Thymus (tissue), 2 donors: ENCODE data around the gene RAMP2. TPM values are rescaled to one million over a fixed set of nuclear protein-coding genes. Genes with fewer than 3 reads are reported as not detected.

Source experiments
- polyA plus RNA-seq: library from polyadenylated mRNA; stranded (reverse); fragments of 200-250 nt; gene quantifications from one replicate; pipeline ENCODE4 v1.2.3, GENCODE V29; 2013
- total RNA-seq: library from RNA; stranded (reverse); fragments of 120-200 nt; gene quantifications from one replicate; pipeline ENCODE4 v1.2.4, GENCODE V29; 2013
- donor health status: healthy.

RAMP2 gene
- total and polyA plus RNA-seq, 2 donors, result 8.4 to 22.1 TPM

Other genes with a start within 250 kb of the RAMP2 start
- gene NAGLU, start 225.0 kb upstream of the RAMP2 start, total RNA-seq, result 10.0 TPM
- 33.6 TPM for gene NAGLU, start 225.0 kb upstream of the RAMP2 start, polyA plus RNA-seq
- gene HSD17B1, start 208.3 kb upstream of the RAMP2 start, total RNA-seq, result 1.1 TPM
- 6.1 TPM for gene HSD17B1, start 208.3 kb upstream of the RAMP2 start, polyA plus RNA-seq
- gene COASY, start 199.1 kb upstream of the RAMP2 start, total RNA-seq, result 20.7 TPM
- gene COASY, start 199.1 kb upstream of the RAMP2 start, polyA plus RNA-seq, result 89.3 TPM
- gene MLX, start 194.1 kb upstream of the RAMP2 start, total RNA-seq, result 29.3 TPM
- 45.2 TPM for gene MLX, start 194.1 kb upstream of the RAMP2 start, polyA plus RNA-seq
- gene PSMC3IP, start 183.5 kb upstream of the RAMP2 start, total RNA-seq, result 7.2 TPM
- 5.1 TPM for gene PSMC3IP, start 183.5 kb upstream of the RAMP2 start, polyA plus RNA-seq
- 40.0 TPM for gene RETREG3, start 151.9 kb upstream of the RAMP2 start, total RNA-seq
- gene RETREG3, start 151.9 kb upstream of the RAMP2 start, polyA plus RNA-seq, result 33.7 TPM
- 24.1 TPM for gene TUBG1, start 151.5 kb upstream of the RAMP2 start, total RNA-seq
- gene TUBG1, start 151.5 kb upstream of the RAMP2 start, polyA plus RNA-seq, result 11.4 TPM
- 3.0 TPM for gene TUBG2, start 101.9 kb upstream of the RAMP2 start, total RNA-seq
- gene TUBG2, start 101.9 kb upstream of the RAMP2 start, polyA plus RNA-seq, result 11.3 TPM
- 8.2 TPM for gene PLEKHH3, start 84.2 kb upstream of the RAMP2 start, total RNA-seq
- gene PLEKHH3, start 84.2 kb upstream of the RAMP2 start, polyA plus RNA-seq, result 20.3 TPM
- gene CCR10, start 79.4 kb upstream of the RAMP2 start, total RNA-seq, result 0.80 TPM
- gene CCR10, start 79.4 kb upstream of the RAMP2 start, polyA plus RNA-seq, result 1.2 TPM
- 0.76 TPM for gene CNTNAP1, start 78.7 kb upstream of the RAMP2 start, total RNA-seq
- gene CNTNAP1, start 78.7 kb upstream of the RAMP2 start, polyA plus RNA-seq, result 2.1 TPM
- 18.5 TPM for gene EZH1, start 16.2 kb upstream of the RAMP2 start, total RNA-seq
- 38.8 TPM for gene EZH1, start 16.2 kb upstream of the RAMP2 start, polyA plus RNA-seq
- gene VPS25, start 12.2 kb downstream of the RAMP2 start, total RNA-seq, result 75.0 TPM
- 58.3 TPM for gene VPS25, start 12.2 kb downstream of the RAMP2 start, polyA plus RNA-seq
- gene WNK4, start 19.4 kb downstream of the RAMP2 start, total RNA-seq, result 0.05 TPM
- 0.11 TPM for gene WNK4, start 19.4 kb downstream of the RAMP2 start, polyA plus RNA-seq
- gene COA3, start 37.5 kb downstream of the RAMP2 start, total RNA-seq, result 72.4 TPM
- 95.5 TPM for gene COA3, start 37.5 kb downstream of the RAMP2 start, polyA plus RNA-seq
- gene CNTD1, start 37.6 kb downstream of the RAMP2 start, total RNA-seq, result 0.09 TPM
- 0.32 TPM for gene CNTD1, start 37.6 kb downstream of the RAMP2 start, polyA plus RNA-seq
- 67.0 TPM for gene BECN1, start 63.1 kb downstream of the RAMP2 start, total RNA-seq
- 79.5 TPM for gene BECN1, start 63.1 kb downstream of the RAMP2 start, polyA plus RNA-seq
- gene PSME3, start 72.2 kb downstream of the RAMP2 start, total RNA-seq, result 43.9 TPM
- 35.0 TPM for gene PSME3, start 72.2 kb downstream of the RAMP2 start, polyA plus RNA-seq
- 0.28 TPM for gene AOC2, start 83.4 kb downstream of the RAMP2 start, total RNA-seq
- 1.1 TPM for gene AOC2, start 83.4 kb downstream of the RAMP2 start, polyA plus RNA-seq
- 1.2 TPM for gene AOC3, start 90.0 kb downstream of the RAMP2 start, total RNA-seq
- gene AOC3, start 90.0 kb downstream of the RAMP2 start, polyA plus RNA-seq, result 16.0 TPM
- 0.05 TPM for gene G6PC1, start 139.6 kb downstream of the RAMP2 start, total RNA-seq
- 0.07 TPM for gene G6PC1, start 139.6 kb downstream of the RAMP2 start, polyA plus RNA-seq
- gene AARSD1, start 203.2 kb downstream of the RAMP2 start, total RNA-seq, result 34.2 TPM
- 42.5 TPM for gene AARSD1, start 203.2 kb downstream of the RAMP2 start, polyA plus RNA-seq
- 0.76 TPM for gene PTGES3L, start 218.9 kb downstream of the RAMP2 start, total RNA-seq
- 1.1 TPM for gene PTGES3L, start 218.9 kb downstream of the RAMP2 start, polyA plus RNA-seq
- gene RUNDC1, start 219.3 kb downstream of the RAMP2 start, total RNA-seq, result 7.1 TPM
- 8.8 TPM for gene RUNDC1, start 219.3 kb downstream of the RAMP2 start, polyA plus RNA-seq
- gene RPL27, start 237.2 kb downstream of the RAMP2 start, total RNA-seq, result 2,182 TPM
- gene RPL27, start 237.2 kb downstream of the RAMP2 start, polyA plus RNA-seq, result 4,515 TPM
- gene IFI35, start 245.6 kb downstream of the RAMP2 start, total RNA-seq, result 53.1 TPM
- 47.6 TPM for gene IFI35, start 245.6 kb downstream of the RAMP2 start, polyA plus RNA-seq